ENCODE results near the gene POP4. TPM values are rescaled to one million over a fixed set of nuclear protein-coding genes. Genes with fewer than 3 reads are reported as not detected.

The POP4 gene
- total RNA-seq, 1 experiment from 2014 or later = 116 TPM

DNA sequence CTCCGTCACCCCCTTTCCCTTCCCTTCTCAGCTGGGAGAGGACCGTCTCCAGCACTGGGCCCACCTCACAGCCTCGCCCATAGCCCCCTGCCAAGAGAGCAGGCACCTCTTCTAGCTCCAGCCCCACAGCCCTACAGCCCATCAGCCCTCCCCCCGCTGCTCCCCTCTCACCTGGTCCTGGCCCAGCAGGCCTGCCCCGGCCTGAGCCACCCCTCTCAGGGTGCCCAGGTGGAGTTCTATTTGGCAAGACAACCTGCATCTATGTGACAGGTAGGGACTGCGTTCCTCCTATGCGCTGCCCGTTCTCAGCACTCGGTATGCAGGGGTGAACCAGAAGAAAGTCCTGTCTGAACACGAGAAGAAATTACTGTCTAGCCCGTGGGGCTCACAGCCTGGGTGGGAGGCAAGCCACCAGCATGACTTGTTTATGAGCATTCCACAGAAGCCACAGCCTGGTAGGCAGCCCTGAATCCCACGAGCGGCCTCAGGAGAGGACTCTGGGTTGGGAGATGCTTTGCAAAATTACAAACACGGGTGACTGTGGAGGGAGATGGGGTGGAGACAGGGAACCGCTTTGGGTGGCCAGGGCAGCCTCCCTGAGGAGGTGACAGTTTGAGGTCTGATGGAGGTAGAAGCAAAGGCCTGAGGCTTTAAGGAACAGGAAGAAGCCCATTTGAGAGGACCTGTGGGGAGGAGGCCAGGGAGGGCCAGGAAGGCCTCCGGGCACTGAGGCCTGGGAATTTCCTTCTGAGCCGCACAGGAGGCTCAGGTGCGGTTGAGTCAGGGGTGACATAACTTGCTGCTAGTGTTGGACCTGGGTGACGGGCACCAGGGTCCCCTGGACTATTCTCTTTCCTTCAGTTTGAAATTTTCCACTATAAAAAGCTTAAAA, 58.0 kb downstream of the POP4 start:
- intact Hi-C loops (cut with micrococcal nuclease; ENCODE audit: unreplicated experiment) (no loop called here), in situ Hi-C loops (cut with HindIII; ENCODE audit: low pct_unique_long_range_greater_than_20kb, low sequenced_read_pairs) (no loop called here)
- H3K27me3 ChIP-seq (ENCODE audit: control insufficient read depth, insufficient read depth, low read length) = no peaks in the 10 kb centered on the region
- POLR2A ChIA-PET = no interaction called here
- CTCF ChIA-PET = no interaction called here
- TF ChIP-seq POLR2AphosphoS5 (IDR thresholded peaks at IDR 0.05; ENCODE audit: low read depth, low read length) (no peak), REST (IDR thresholded peaks at IDR 0.05; ENCODE audit: insufficient read depth in 1 of 2, low read depth in 2 of 2, low read length in 1 of 2) (no peak), TCF7L2 (IDR thresholded peaks at IDR 0.05; ENCODE audit: low read depth, low read length) (0 out of 2 replicates have a peak, but pooled peaks have one; percentile 17)
- no peaks in the 10 kb centered on the region for H3K36me3 ChIP-seq (ENCODE audit: control insufficient read depth, insufficient read depth, low read length)
- H3K27ac ChIP-seq (ENCODE audit: low read length) = peak overlapping the region; percentile 83
- peaks cover 59% of the 10 kb centered on the region for H3K4me1 ChIP-seq (ENCODE audit: control insufficient read depth, insufficient read depth, low read length)
- BruUV-seq (replicated peaks) = no TSS peak
- ATAC-seq (peak; percentile 10; the same call in 1 of the 2 replicates), DNase-seq (ENCODE audit: low read depth, low spot score) (no peak)
- no peaks in the 10 kb centered on the region for H3K9me3 ChIP-seq (ENCODE audit: control insufficient read depth, insufficient read depth, low read depth, low read length)
- peak overlapping the region; percentile 52 to 71; a peak in 3 of 4 replicates for H3K4me3 ChIP-seq (ENCODE audit: low read depth in 2 of 2, low read length in 2 of 2)

DNA sequence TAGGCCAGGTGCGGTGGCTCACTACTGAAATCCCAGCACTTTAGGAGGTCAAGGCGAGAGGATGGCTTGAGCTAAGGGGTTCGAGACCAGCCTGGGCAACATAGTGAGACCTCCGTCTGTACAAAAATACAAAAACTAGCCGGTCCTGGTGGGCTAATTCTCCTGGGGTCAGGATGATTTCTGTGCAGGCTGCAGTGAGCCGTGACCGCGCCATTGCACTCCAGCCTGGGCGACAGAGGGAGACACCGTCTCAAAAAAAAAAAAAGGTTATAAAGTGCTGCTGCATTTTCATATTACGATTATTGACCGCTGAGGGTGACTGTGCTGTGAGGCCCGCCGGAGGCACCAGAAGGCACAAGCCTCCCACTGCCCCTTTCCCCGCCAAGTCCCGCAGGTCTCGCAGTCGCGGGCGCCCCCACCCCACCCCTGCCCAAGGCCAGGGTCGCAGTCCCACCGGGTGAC, 58.7 kb downstream of the POP4 start:
- peak; percentile 9; the same call in 1 of the 2 replicates for ATAC-seq

More for the DNA sequence above, 58.7 kb downstream of the POP4 start:
- Histone ChIP-seq H3K9me3 (ENCODE audit: control insufficient read depth, insufficient read depth, low read depth, low read length) (no peaks in the 10 kb centered on the region), H3K27ac (ENCODE audit: low read length) (peak overlapping the region; percentile 83), H3K4me1 (ENCODE audit: control insufficient read depth, insufficient read depth, low read length) (peaks cover 60% of the 10 kb centered on the region), H3K27me3 (ENCODE audit: control insufficient read depth, insufficient read depth, low read length) (no peaks in the 10 kb centered on the region), H3K4me3 (ENCODE audit: low read depth in 2 of 2, low read length in 2 of 2) (peak overlapping the region; percentile 52 to 71), H3K36me3 (ENCODE audit: control insufficient read depth, insufficient read depth, low read length) (no peaks in the 10 kb centered on the region)
- no peak for DNase-seq (ENCODE audit: low read depth, low spot score)
- no TSS peak for BruUV-seq (replicated peaks)
- TF ChIP-seq CTCF (IDR thresholded peaks at IDR 0.05) = no peak; the same call in 1 of the 2 replicates
- intact Hi-C loops (cut with micrococcal nuclease; ENCODE audit: unreplicated experiment) (no loop called here), in situ Hi-C loops (cut with HindIII; ENCODE audit: low pct_unique_long_range_greater_than_20kb, low sequenced_read_pairs) (no loop called here)
- CTCF ChIA-PET = interaction anchor here (0.6 to 0.9 kb wide), 3 partner anchors 40 to 898 kb away, joined by 3 to 4 read pairs (median 3); no protein-coding TSS in a partner anchor
- POLR2A ChIA-PET = no interaction called here

All from Panc1 (cell line).